ENCODE measurements around the gene CCDC152. TPM values are rescaled to one million over a fixed set of nuclear protein-coding genes. Genes with fewer than 3 reads are reported as not detected.
A peak's percentile ranks its signal among the peaks of the same experiment; 100 is the strongest.

Gene CCDC152
- total and polyA plus RNA-seq, 2 of the 13 experiments (the other 11 are each of a cell fraction or from before 2014, with no cell fraction given) = 0.20 to 0.36 TPM

GRCh38 chr5:42810834-42811590 lies 54.4 kb downstream of the CCDC152 start (continued):
- TF ChIP-seq RBM22 (optimal IDR thresholded peaks at IDR 0.05; ENCODE audit: low read length) (peak; percentile 96), CSRNP1 (CRISPR knock-in tag; IDR thresholded peaks at IDR 0.05) (0 out of 2 replicates have a peak, but pooled peaks have one; percentile 42), ZNF652 (CRISPR knock-in tag; IDR thresholded peaks at IDR 0.05; ENCODE audit: borderline replicate concordance, low read depth) (0 out of 2 replicates have a peak, but pooled peaks have one; percentile 2), ZNF850 (CRISPR knock-in tag; conservative IDR thresholded peaks at IDR 0.05) (0 out of 2 replicates have a peak, but pooled peaks have one; percentile 25), TP53 (CRISPR knock-in tag; conservative IDR thresholded peaks at IDR 0.05) (no peak)

- Histone ChIP-seq H3K9ac (ENCODE audit: insufficient read depth, low read depth, low read length) (peak within 1 kb of the TSS; percentile 99), H3K27me3 (ENCODE audit: control insufficient read depth in 1 of 2, insufficient read depth in 2 of 2, low read length in 2 of 2) (peaks cover 0 to 5% of the 10 kb centered on the region in 2 experiments; a peak in 1 of 5 replicates), H3K4me2 (ENCODE audit: low read depth, low read length) (peak within 1 kb of the TSS; percentile 76), H3K4me3 (replicated peaks in 1 of 3; ENCODE audit: insufficient read depth in 1 of 3, low read depth in 2 of 3, low read length in 3 of 3) (peak within 1 kb of the TSS; percentile 72 to 100 (median 84)), H3K27ac (ENCODE audit: extremely low read length, insufficient read depth, low read length) (peak within 1 kb of the TSS; percentile 96), H4K20me1 (ENCODE audit: insufficient read depth, low read length) (peaks cover 48% of the 10 kb centered on the region), H3K4me1 (ENCODE audit: insufficient read depth, low read length) (peaks cover 52% of the 10 kb centered on the region), H3K36me3 (replicated peaks in 1 of 2; ENCODE audit: control insufficient read depth in 1 of 2, insufficient read depth in 2 of 2, low read length in 2 of 2) (peaks cover 0 to 29% of the 10 kb centered on the region in 2 experiments; a peak in 3 of 5 replicates), H3K9me3 (ENCODE audit: low read length) (no peaks in the 10 kb centered on the region), H3K79me2 (ENCODE audit: insufficient read depth, low read length) (peaks cover 84% of the 10 kb centered on the region), H2AFZ (ENCODE audit: low read length) (no peak within 1 kb of the TSS)
- DNase-seq (ENCODE audit: low spot score) (peak; percentile 99), ATAC-seq (peak; percentile 84), FAIRE-seq (peak; percentile 59)
- no TSS peak for BruUV-seq (replicated peaks)
- intact Hi-C loops (cut with micrococcal nuclease; ENCODE audit: unreplicated experiment) (loop anchor here (1.0 to 10.0 kb wide), 5 partner anchors 12 to 313 kb away; partner anchors contain the start of gene ZNF131), in situ Hi-C loops (cut with HindIII; ENCODE audit: extremely low pct_ligation_motif_present, low pct_unique_long_range_greater_than_20kb) (loop anchor here (25.0 kb wide), 1 partner anchor 200 kb away; no protein-coding TSS in a partner anchor)
- ChIA-PET POLR2A (interaction anchor here (0.7 to 7.1 kb wide), 33 partner anchors 8 to 1180 kb away, joined by 3 to 263 read pairs (median 4); partner anchors contain the start of genes C5orf34, FBXO4, RIMOC1 and TMEM267), CTCF (ENCODE audit: low intra/inter-chr PET ratio, low total read pairs) (interaction anchor here (0.6 kb wide), 1 partner anchor 91 kb away, joined by 3 read pairs; no protein-coding TSS in a partner anchor)
- WGBS (ENCODE audit: low lambda C conversion rate) = 2% methylated on average over 8 of the region's 8 CpGs
- TF ChIP-seq RBM39 (IDR thresholded peaks at IDR 0.05; ENCODE audit: low read depth, low read length, poor library complexity, severe bottlenecking) (no peak), FOXO1 (CRISPR knock-in tag; IDR thresholded peaks at IDR 0.05) (peak; percentile 99), ZNF20 (CRISPR knock-in tag; IDR thresholded peaks at IDR 0.05) (no peak), ZNF513 (CRISPR knock-in tag; conservative IDR thresholded peaks at IDR 0.05) (no peak), ZMAT3 (CRISPR knock-in tag; conservative IDR thresholded peaks at IDR 0.05) (peak; percentile 79; the same call in 1 of the 2 replicates), MEF2D (CRISPR knock-in tag; IDR thresholded peaks at IDR 0.05) (peak; percentile 94)
These were observed 55.2 kb downstream of the CCDC152 start, which contains the start of gene SELENOP for GRCh38 chr5:42811591-42812446. Gene SELENOP (minus strand): TSS chr5:42811892. CDS start chr5:42808353, 3,539 bp downstream.

Measured in HepG2 (cell line).